Left cardiac atrium (tissue), 4 donors: ENCODE data around the gene IQSEC1. TPM values are rescaled to one million over a fixed set of nuclear protein-coding genes. Genes with fewer than 3 reads are reported as not detected.

Experiments used
- ATAC-seq, 2 donors: fragments of 200-7000 bp; cut with Tn5 transposase; one replicate each; pipeline ENCODE4 v1.9.1; 2020; ENCODE audit warnings: mild to moderate bottlenecking in 2 of 2, moderate library complexity in 2 of 2
- DNase-seq: peaks from one replicate; pipeline ENCODE4 v3.0.0-alpha.2; 2020
- intact Hi-C, 2 donors: fragments of 100-400 bp; cut with DNase I; formaldehyde crosslinking; loops; one replicate each; pipeline versions ENCODE4 v1.14.1 to v1.15.1; 2022 to 2023
- total RNA-seq, 2 donors: library from RNA; stranded (reverse); fragmentation: NEBNext Ultra II Directional; extraction: Animal tissue kit (Norgen Biotek cat#: 25700); gene quantifications; one replicate each; pipeline ENCODE4 v1.2.1, GENCODE V29; 2021
- donor health status: DM: no; HTN: yes; CAD: no.
- donor health status: DM: no; HTN: yes; CAD: no; lungs with severe emphysema.
- donor health status: DM: yes; HTN: yes; CAD: no.
- donor health status: Dilated cardiomyopathy.

IQSEC1 gene
- total RNA-seq, 2 donors from 2014 or later: 58.8 to 73.7 TPM

DNA sequence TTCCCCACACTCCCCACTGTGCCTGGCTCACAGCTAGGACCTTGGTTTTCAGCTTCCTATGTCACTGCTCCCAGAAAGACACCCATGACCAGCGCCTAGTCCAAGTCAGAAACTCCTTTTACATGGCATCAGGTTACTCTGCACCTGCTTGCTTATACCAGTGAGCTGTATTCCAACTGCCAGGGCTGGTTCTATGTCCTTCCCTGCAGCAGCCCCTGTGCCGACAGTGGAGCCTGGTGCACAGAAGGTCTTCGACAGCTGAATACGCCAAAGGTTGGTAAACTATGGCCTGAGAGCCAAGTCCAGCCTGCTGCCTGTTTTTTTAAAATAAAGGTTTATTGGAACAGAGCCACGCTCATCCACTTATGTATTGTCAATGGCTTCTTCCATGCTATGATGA lies 102.5 kb downstream of the IQSEC1 start:
- ATAC-seq (no peak), DNase-seq (no peak)
- intact Hi-C loops: no loop called here

- no peak for DNase-seq
- intact Hi-C loops: no loop called here
Observed at GRCh38 chr3:12969486-12969885, 103.7 kb downstream of the IQSEC1 start.

DNA sequence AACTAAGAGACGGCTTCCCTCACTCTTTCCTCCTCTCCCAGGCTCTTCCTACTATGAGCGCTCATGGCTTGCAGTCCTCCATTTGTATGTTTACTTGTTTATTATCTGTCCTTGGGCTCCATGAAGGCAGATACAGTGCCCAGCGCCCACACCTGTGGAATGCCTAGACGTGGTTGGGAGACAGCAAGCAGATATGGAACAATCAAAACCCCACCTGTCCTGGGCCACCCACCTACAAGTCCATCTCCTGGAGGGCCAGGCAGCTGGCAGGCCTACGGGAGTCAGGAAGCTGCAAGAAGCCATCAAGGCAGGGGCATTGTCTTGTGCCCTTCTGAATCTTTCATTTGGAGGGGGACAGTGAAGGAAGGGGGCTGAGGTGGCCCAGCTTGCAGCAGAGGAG lies 104.7 kb downstream of the IQSEC1 start:
- DNase-seq: no peak
- intact Hi-C loops: no loop called here
- ATAC-seq: no peak

More at GRCh38 chr3:12969486-12969885, 103.7 kb downstream of the IQSEC1 start:
- ATAC-seq: peak; percentile 5 to 32

GRCh38 chr3:12967606-12968351 lies 105.5 kb downstream of the IQSEC1 start:
- ATAC-seq: peak; percentile 92 to 93
- intact Hi-C loops: no loop called here
- peak; percentile 94 for DNase-seq

DNA sequence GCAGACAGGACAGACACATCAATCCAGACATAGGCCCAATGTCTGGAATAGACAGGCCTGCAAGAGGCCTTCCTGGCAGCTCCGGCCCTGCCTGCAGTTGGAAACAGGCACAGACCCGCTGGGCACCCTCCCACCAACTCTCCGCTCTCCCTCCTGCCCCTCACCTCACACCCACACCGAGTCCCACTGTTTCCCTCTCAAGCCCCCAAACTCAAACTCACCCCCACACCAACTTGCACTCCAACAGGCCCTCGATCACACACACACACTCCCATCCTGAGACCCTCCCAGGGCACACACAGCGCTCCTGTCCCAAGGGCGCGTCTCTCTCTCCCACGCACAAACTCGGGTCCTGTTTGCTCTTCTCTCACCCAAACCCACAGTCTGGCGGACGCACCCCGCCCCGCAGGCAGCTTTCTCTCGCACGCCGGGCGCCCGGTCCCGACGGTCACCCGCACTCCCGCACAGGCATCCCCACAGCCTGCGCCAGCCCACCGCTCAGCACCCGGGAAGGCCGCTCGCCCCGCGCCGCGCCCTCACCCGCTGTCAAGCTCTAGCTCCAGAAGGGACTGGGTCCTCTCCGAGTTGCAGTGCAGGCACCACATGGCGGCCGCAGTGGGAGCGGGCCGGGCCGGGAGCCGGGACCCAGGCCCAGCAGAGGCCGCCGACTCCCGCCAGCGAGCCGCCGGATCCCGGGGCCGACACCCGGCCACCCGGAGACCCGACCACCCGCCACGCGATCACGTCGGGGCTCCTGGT lies 106.2 kb downstream of the IQSEC1 start:
- DNase-seq: no peak
- ATAC-seq: peak; percentile 19 to 21
- intact Hi-C loops: no loop called here

DNA sequence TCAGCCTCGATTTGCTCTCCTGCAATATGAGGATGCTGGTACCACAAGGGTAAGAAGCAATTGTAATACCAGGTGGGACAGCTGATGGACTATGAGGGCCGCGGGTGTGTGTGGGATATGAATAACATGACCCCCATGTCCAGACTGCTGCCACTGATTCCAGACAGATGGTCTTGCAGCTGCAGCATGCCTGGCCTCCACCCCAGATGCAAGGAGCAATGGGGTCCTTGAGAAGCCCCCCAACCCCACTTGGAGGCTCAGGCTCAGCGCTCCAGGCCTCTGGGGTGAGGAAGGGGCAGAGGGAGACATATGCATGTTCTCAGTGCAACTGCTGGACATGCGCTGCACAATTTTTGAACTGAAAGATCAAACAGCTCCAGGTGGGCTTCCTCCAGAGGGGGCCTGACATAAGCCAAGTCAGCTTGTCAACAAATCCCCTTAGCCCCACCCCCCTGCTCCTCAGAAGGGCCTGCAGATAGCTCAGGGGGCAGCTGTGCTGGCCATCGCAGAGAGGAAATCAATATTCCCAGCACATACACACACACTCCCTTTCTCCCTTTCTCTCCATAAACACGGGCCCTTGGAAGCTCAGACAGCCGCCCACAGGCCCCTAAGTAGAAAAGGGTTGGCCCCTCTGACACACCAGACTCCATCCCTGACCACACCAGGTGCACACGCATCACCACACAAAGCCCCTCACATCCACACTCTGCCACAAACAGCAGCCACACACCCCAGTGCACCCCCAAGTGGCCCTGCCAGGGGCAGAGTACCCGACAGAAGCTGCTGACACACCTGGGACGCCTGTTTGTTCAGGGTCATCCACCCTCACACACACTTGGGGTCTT lies 107.0 kb downstream of the IQSEC1 start:
- DNase-seq: no peak
- no peak for ATAC-seq
- intact Hi-C loops: no loop called here

DNA sequence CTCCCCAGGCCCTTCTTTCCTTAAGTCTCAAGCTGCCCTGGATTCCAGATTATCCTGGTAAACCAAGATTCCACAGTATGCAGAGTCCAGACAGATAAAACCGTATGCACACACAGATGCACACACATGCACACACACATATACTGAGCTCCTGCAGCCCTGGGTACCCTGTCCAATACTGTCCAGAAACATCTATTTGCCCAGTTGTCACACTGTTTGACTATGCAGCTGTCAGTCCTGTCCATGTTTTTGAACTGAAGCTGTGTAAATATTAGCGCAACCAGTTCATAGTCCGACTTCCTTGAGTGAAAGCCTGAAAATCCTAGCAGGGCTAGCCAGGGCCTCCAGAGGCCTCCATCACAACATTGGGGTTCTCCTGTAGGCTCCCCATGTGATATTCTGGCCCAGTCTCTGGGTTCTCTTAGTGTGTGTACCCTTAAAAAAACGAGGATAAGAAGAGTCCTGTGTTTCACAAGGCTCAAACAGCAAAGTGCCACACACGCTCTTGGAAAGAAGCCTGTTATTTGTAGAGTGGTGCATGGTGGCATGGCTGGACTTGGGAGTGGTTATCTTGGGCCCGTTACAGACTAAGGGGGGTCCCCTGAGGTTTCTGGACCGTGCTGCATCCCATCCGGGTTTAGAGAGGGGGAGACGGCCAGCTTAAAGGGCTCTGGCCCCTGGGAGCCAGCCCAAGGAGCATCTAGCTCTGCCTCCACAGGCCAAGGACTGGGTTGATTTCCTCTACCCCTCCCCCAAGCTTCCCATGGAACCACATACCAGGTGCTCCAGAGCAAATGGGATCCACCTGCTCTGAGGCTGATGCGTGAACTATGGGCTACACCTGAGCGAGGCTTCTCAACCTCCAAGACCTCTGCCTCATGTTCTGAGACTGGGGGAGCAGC lies 108.3 kb downstream of the IQSEC1 start:
- ATAC-seq (no peak), DNase-seq (no peak)
- intact Hi-C loops: no loop called here

DNA sequence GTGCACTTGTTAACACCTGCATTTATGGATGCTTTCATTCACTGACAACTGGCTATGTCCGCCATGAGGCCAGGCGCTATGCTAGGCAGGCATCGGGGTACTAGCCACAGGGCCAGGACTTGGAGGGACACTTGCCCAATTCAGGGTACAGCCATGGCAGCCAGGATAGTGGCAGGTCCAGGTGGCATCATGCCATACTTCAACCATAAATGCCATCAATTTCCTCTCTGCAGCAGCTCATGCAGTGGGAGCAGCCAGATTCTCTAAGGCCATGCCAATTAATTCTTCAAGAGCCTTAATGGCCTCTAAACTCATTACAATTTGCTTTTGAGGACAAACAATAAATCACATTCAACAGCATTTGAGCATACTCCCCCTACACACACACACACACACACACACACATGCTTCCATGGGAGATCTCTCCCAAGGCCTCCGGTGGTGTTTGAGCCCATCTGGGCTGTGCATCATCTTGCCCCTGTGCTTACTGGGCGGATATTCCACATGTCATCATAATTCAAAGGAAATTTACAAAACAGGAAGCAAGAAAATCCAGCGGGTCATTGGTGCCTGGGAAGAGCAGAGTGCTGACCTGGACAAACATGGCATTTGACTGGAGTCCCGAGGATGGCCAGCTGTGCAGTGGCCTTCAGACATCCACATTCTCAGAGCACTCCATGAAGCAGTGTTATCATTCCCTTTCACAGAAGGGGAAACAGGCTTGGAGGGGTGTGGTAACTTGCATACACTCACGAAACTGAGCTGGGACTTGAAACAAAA lies 109.1 kb downstream of the IQSEC1 start:
- DNase-seq: no peak
- ATAC-seq: peak in 1 of 2 donors; percentile 4
- intact Hi-C loops: no loop called here

GRCh38 chr3:12963231-12963896 lies 109.9 kb downstream of the IQSEC1 start:
- intact Hi-C loops: no loop called here
- no peak for ATAC-seq
- DNase-seq: no peak

GRCh38 chr3:12962292-12962691 lies 110.9 kb downstream of the IQSEC1 start:
- no peak for ATAC-seq
- no peak for DNase-seq
- intact Hi-C loops: no loop called here

- intact Hi-C loops: no loop called here
- DNase-seq: no peak
- ATAC-seq: no peak
Observed at GRCh38 chr3:12961697-12962036, 111.6 kb downstream of the IQSEC1 start.

DNA sequence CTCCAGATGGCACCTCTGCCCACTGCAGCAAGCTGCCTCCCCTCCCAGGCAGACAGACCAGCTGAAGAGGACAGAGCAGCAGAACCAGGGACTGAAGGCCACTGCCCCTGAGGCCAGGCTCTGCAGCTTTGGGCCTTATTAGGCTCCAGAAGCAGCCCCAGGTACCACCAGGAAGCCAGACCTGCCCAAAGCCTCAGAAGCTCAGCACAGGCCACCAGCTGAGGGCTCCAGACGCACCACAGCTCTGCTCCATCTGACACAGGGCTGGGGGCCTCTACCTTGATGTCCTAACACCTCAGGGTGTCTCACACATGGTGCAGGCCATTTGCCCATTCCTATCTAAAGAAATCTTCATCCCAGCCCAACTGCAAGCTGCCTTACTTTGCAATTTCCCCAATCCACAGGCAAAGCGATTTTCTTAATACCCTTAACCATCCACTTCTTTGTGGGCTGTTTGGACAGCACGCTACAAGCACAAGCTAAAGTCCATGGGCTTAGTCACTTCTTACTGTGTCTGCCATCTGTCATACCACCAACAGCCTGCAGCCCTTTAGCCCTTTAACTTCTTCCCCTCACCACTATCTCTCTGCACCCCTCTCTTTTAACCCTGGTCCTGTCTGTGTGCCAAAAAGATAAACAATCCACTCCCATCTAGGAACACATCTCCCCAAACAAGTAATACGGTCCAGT lies 112.1 kb downstream of the IQSEC1 start:
- intact Hi-C loops: no loop called here
- ATAC-seq: no peak
- DNase-seq: no peak

GRCh38 chr3:12960497-12960896 lies 112.7 kb downstream of the IQSEC1 start:
- no peak for DNase-seq
- no peak for ATAC-seq
- intact Hi-C loops: no loop called here

DNA sequence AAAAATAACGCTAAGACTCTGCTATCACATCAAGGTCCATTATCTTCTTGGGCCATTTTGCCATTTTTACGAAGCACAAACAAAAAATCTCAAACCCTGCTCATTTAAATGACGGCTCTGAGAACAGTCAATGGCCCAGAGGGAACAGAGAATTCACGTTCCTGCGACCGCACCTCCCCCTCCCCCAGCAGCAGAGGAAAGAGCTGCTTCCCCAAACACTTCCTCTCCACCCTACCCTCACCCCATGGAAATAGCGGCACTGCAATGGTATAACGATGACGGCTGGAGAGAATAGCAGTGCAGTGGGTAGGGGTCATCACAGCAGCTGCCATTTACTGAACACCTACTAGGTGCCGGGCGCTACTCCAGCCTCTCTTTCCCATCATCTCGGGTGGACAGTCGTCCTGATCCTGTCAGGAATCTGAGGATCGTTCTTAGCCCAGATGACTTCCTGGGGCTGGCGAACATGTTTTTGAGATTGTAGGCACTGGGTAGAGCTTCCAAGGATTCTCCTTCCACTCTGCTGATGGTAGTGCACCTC lies 113.3 kb downstream of the IQSEC1 start:
- ATAC-seq: peak in 1 of 2 donors; percentile 8

DNA sequence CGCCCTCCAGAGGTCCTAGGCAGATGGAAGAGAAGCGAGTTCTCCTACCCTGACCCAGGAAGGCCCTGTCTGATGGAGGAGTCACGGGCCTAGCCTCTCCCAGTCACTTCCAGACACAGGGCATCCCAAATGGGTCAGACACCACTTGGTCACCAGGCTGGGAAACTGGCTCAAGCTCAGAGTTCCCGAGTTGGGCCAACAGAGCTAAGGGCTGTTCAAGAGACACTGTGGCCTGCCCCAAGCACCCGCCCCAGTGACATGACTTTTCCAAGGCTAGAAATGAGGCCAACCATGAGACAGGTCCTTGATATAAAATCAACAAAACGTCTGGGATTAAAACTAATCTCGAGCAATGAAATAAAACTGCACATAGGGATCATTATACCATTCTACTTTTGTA lies 113.8 kb downstream of the IQSEC1 start:
- intact Hi-C loops: no loop called here
- DNase-seq (no peak), ATAC-seq (no peak)

More for the DNA sequence above, 113.3 kb downstream of the IQSEC1 start:
- intact Hi-C loops: no loop called here
- peak; percentile 62 for DNase-seq

DNA sequence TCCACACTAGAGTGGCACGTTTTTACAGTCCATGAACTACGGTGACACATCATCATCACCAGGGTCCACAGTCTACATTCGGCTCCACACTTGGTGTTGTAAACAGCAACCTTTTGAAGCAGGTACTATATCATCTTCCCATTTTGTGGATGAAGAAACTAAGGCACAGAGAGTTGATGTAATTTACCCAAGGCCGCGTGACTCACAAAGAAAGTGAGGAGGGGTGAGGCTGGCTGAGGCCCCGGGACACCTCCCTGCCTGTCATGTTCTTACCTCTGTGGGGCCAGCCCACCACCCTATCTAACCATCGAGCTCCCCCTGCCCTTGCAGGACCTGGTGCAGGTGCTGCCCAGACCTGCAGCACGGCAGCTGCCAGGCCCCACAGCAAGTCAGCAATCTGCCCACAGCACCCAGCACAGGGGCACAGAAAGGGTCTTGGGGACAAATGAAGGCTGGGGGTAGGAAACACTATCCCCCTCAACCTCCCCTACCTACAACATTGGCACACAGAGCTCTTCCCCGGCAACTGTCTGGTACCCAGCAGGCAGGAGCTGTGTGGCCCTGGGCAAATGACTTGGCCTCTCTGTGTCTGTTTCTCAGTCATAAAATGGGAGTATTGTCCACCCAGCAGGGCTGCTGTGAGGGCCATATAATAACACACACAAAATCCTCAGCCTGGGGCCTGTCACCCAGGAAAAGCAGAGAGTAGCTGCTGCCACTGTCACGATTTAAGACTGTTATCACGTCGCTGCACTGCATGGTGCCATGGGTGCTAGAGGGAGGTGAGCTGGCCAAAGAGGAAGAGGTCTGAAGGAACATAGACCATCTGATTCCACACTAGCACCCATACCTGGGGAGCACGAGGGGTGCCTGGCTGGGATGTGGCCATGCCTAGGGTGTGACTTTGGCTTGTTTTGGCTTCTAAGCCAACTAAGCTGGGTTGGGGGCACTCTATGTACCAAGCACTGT lies 115.1 kb downstream of the IQSEC1 start:
- ATAC-seq (no peak), DNase-seq (no peak)
- intact Hi-C loops: no loop called here
